Amygdala (tissue), 56 donors: ENCODE data around the gene RBCK1.

Experiments
- DNase-seq, 56 donors: peaks; one replicate each; lab custom pipeline; 2025; lab: John Stamatoyannopoulos, UW

Gene RBCK1

GRCh38 chr20:396619-397431 is 11.3 kb upstream of the RBCK1 start:
- DNase-seq, result no peak

- DNase-seq, result no peak
These were observed 10.5 kb upstream of the RBCK1 start for GRCh38 chr20:397432-398237.

- DNase-seq, result no peak
These were observed 8.9 kb upstream of the RBCK1 start for GRCh38 chr20:399182-399707.

- no peak for DNase-seq
These were observed 8.0 kb upstream of the RBCK1 start for GRCh38 chr20:400128-400453.

GRCh38 chr20:400454-401275 is 7.4 kb upstream of the RBCK1 start:
- DNase-seq, result peak in 22 of 56 donors; percentile 9 to 49 (median 28)

- DNase-seq, result no peak
These were observed 6.2 kb upstream of the RBCK1 start for GRCh38 chr20:401682-402495.

- no peak for DNase-seq
These were observed 5.6 kb upstream of the RBCK1 start for GRCh38 chr20:402496-402885.

- DNase-seq, result no peak
These were observed 5.1 kb upstream of the RBCK1 start for GRCh38 chr20:402898-403581.

GRCh38 chr20:403582-403957 is 4.5 kb upstream of the RBCK1 start:
- DNase-seq, result no peak

- no peak for DNase-seq
These were observed 4.0 kb upstream of the RBCK1 start for GRCh38 chr20:404088-404487.

GRCh38 chr20:406200-407132 is 1.6 kb upstream of the RBCK1 start:
- no peak for DNase-seq

- peak in 39 of 56 donors; percentile 11 to 84 (median 67) for DNase-seq
These were observed 756 bp upstream of the RBCK1 start for GRCh38 chr20:407133-407952.

GRCh38 chr20:408843-409696 is 971 bp downstream of the RBCK1 start:
- no peak for DNase-seq

- DNase-seq, result no peak
These were observed 1.8 kb downstream of the RBCK1 start for GRCh38 chr20:409697-410559.

- DNase-seq, result no peak
These were observed 4.0 kb downstream of the RBCK1 start for GRCh38 chr20:412081-412480.
